ENCODE results near the gene GRM7. TPM values are rescaled to one million over a fixed set of nuclear protein-coding genes. Genes with fewer than 3 reads are reported as not detected.

GRM7 gene
- total and polyA plus RNA-seq, 2 experiments from 2014 or later = 1.7 to 2.7 TPM

GRCh38 chr3:7646851-7647250, 785.9 kb downstream of the GRM7 start:
- no peaks in the 10 kb centered on the region for H3K36me3 ChIP-seq (replicated peaks; ENCODE audit: insufficient read depth, low read depth)
- H3K9me3 ChIP-seq (ENCODE audit: low read depth) = no peaks in the 10 kb centered on the region
- H3K27ac ChIP-seq = no peak overlapping the region
- WGBS (ENCODE audit: low lambda C conversion rate, missing lambda C conversion rate) = 78% methylated on average over 5 of the region's 5 CpGs
- no peaks in the 10 kb centered on the region for H3K27me3 ChIP-seq
- TF ChIP-seq EZH2phosphoT487 (IDR thresholded peaks at IDR 0.05; ENCODE audit: low read depth, severe bottlenecking, unreplicated experiment) = no peak
- TF ChIP-seq EZH2 (IDR thresholded peaks at IDR 0.05; ENCODE audit: borderline replicate concordance) = no peak
- no peak for TF ChIP-seq CTCF (IDR thresholded peaks at IDR 0.05; ENCODE audit: poor library complexity)
- no peak overlapping the region for H2AFZ ChIP-seq
- no peak for DNase-seq (ENCODE audit: low spot score)
- H3K9me2 ChIP-seq (replicated peaks; ENCODE audit: insufficient read depth) = no peaks in the 10 kb centered on the region
- no peaks in the 10 kb centered on the region for H4K20me1 ChIP-seq (ENCODE audit: insufficient read depth, poor library complexity, severe bottlenecking)
- no peaks in the 10 kb centered on the region for H3K79me2 ChIP-seq
- no peak overlapping the region for H3K4me2 ChIP-seq
- H3K4me3 ChIP-seq = no peak overlapping the region
- peaks cover 11% of the 10 kb centered on the region for H3K4me1 ChIP-seq (ENCODE audit: insufficient read depth)

- Histone ChIP-seq H3K27ac (no peak overlapping the region), H3K9me3 (ENCODE audit: low read depth) (no peaks in the 10 kb centered on the region), H2AFZ (no peak overlapping the region), H3K79me2 (no peaks in the 10 kb centered on the region), H3K27me3 (no peaks in the 10 kb centered on the region), H3K36me3 (replicated peaks; ENCODE audit: insufficient read depth, low read depth) (no peaks in the 10 kb centered on the region), H3K9me2 (replicated peaks; ENCODE audit: insufficient read depth) (no peaks in the 10 kb centered on the region), H3K4me3 (no peak overlapping the region), H3K4me2 (no peak overlapping the region), H3K4me1 (ENCODE audit: insufficient read depth) (peaks cover 14% of the 10 kb centered on the region), H4K20me1 (ENCODE audit: insufficient read depth, poor library complexity, severe bottlenecking) (no peaks in the 10 kb centered on the region)
- 52% methylated on average over 1 of the region's 1 CpG for WGBS (ENCODE audit: low lambda C conversion rate, missing lambda C conversion rate)
- no peak for DNase-seq (ENCODE audit: low spot score)
- no peak for TF ChIP-seq CTCF (IDR thresholded peaks at IDR 0.05; ENCODE audit: poor library complexity)
Observed at GRCh38 chr3:7650466-7650865, 789.6 kb downstream of the GRM7 start.

- H3K4me3 ChIP-seq = no peak overlapping the region
- no peaks in the 10 kb centered on the region for H3K9me3 ChIP-seq (ENCODE audit: low read depth)
- TF ChIP-seq EZH2 (IDR thresholded peaks at IDR 0.05; ENCODE audit: borderline replicate concordance) (no peak), CTCF (IDR thresholded peaks at IDR 0.05; ENCODE audit: poor library complexity) (no peak), EZH2phosphoT487 (IDR thresholded peaks at IDR 0.05; ENCODE audit: low read depth, severe bottlenecking, unreplicated experiment) (no peak)
- no peaks in the 10 kb centered on the region for H3K9me2 ChIP-seq (replicated peaks; ENCODE audit: insufficient read depth)
- 80% methylated on average over 2 of the region's 2 CpGs for WGBS (ENCODE audit: low lambda C conversion rate, missing lambda C conversion rate)
- H3K79me2 ChIP-seq = no peaks in the 10 kb centered on the region
- no peaks in the 10 kb centered on the region for H4K20me1 ChIP-seq (ENCODE audit: insufficient read depth, poor library complexity, severe bottlenecking)
- no peaks in the 10 kb centered on the region for H3K36me3 ChIP-seq (replicated peaks; ENCODE audit: insufficient read depth, low read depth)
- H3K27me3 ChIP-seq = no peaks in the 10 kb centered on the region
- peaks cover 14% of the 10 kb centered on the region for H3K4me1 ChIP-seq (ENCODE audit: insufficient read depth)
- H3K27ac ChIP-seq = no peak overlapping the region
- no peak for DNase-seq (ENCODE audit: low spot score)
- H3K4me2 ChIP-seq = no peak overlapping the region
- no peak overlapping the region for H2AFZ ChIP-seq
Observed at GRCh38 chr3:7651274-7651673, 790.4 kb downstream of the GRM7 start.
